Activated CD8-positive, alpha-beta T cell treated with anti-CD3 and anti-CD28 coated beads for 36 hours (primary cell): ENCODE results near the gene APOF. TPM values are rescaled to one million over a fixed set of nuclear protein-coding genes. Genes with fewer than 3 reads are reported as not detected.
"Not testable (repeated sequence)": the region's sequence is repeated elsewhere in the genome, so short reads cannot be mapped to it uniquely, and the experiment has no call there.

Experiments used
- ATAC-seq: fragments of 200-7000 bp; cut with Tn5 transposase; one replicate; pipeline ENCODE4 v1.10.0; 2021; ENCODE audit warnings: mild to moderate bottlenecking, moderate library complexity
- CTCF ChIA-PET: fragments of 350-600 bp; sonication (Branson Sonifier 250); formaldehyde crosslinking; loops from one replicate; lab custom pipeline; 2021; ENCODE audit warnings: antibody characterized with exemption; lab: Charles Lee
- POLR2A ChIA-PET: fragments of 350-600 bp; sonication (Branson Sonifier 250); formaldehyde crosslinking; loops from one replicate; lab custom pipeline; 2021; ENCODE audit warnings: antibody characterized with exemption; lab: Charles Lee
- DNase-seq: peaks from one replicate; pipeline ENCODE4 v3.0.0-alpha.2; 2020
- H3K27ac Mint-ChIP-seq: one replicate; pipeline ENCODE4 v1.8.0; 2021; ENCODE audit warnings: mild to moderate bottlenecking, mixed read lengths
- H3K27me3 Mint-ChIP-seq: one replicate; pipeline ENCODE4 v1.8.0; 2021; ENCODE audit warnings: mixed read lengths
- H3K36me3 Mint-ChIP-seq: one replicate; pipeline ENCODE4 v1.8.0; 2021; ENCODE audit warnings: low read depth, mixed read lengths
- H3K4me1 Mint-ChIP-seq: one replicate; pipeline ENCODE4 v1.8.0; 2021; ENCODE audit warnings: low read depth, mixed read lengths
- H3K4me3 Mint-ChIP-seq: one replicate; pipeline ENCODE4 v1.8.0; 2021; ENCODE audit warnings: mild to moderate bottlenecking, moderate library complexity, mixed read lengths
- H3K9me3 Mint-ChIP-seq: one replicate; pipeline ENCODE4 v1.8.0; 2021; ENCODE audit warnings: mixed read lengths
- CTCF ChIP-seq: fragments of 200-600 bp; IDR thresholded peaks from one replicate; pipeline ENCODE4 v1.8.0; 2022; ENCODE audit warnings: antibody characterized with exemption, mild to moderate bottlenecking
- intact Hi-C: fragments of 100-400 bp; cut with micrococcal nuclease; formaldehyde crosslinking; loops from one replicate; pipeline ENCODE4 v1.10.0; 2022
- total RNA-seq, 2 experiments: library from RNA; stranded (reverse); gene quantifications; one replicate each; pipeline ENCODE4 v1.2.3, GENCODE V29; 2021

Gene APOF
- total RNA-seq, 2 experiments from 2014 or later = not detected

GRCh38 chr12:56401125-56401524 lies 38.5 kb upstream of the APOF start:
- POLR2A ChIA-PET, H3K27ac Mint-ChIP-seq, H3K36me3 Mint-ChIP-seq, H3K4me1 Mint-ChIP-seq, H3K27me3 Mint-ChIP-seq, H3K4me3 Mint-ChIP-seq, intact Hi-C loops, CTCF ChIA-PET, DNase-seq, ATAC-seq: not testable (repeated sequence)
- peaks cover 16% of the 10 kb centered on the region for H3K9me3 Mint-ChIP-seq

- H3K36me3 Mint-ChIP-seq, POLR2A ChIA-PET, ATAC-seq, intact Hi-C loops, H3K4me1 Mint-ChIP-seq, CTCF ChIA-PET, DNase-seq, H3K27ac Mint-ChIP-seq, H3K27me3 Mint-ChIP-seq, H3K4me3 Mint-ChIP-seq: not testable (repeated sequence)
- H3K9me3 Mint-ChIP-seq = peaks cover 16% of the 10 kb centered on the region
Measured at GRCh38 chr12:56399466-56399865, 36.8 kb upstream of the APOF start.

- intact Hi-C loops = no loop called here
- Mint-ChIP-seq H3K27ac (no peak overlapping the region), H3K4me3 (no peak overlapping the region), H3K9me3 (peaks cover 16% of the 10 kb centered on the region), H3K4me1 (no peaks in the 10 kb centered on the region), H3K27me3 (no peaks in the 10 kb centered on the region), H3K36me3 (no peaks in the 10 kb centered on the region)
- no peak for ATAC-seq
- CTCF ChIA-PET = interaction anchor here (0.6 kb wide), 1 partner anchor 910 kb away, joined by 3 read pairs; no protein-coding TSS in a partner anchor
- no peak for DNase-seq
- POLR2A ChIA-PET = no interaction called here
- no peak for TF ChIP-seq CTCF
Measured at GRCh38 chr12:56398324-56398723, 35.7 kb upstream of the APOF start.

GRCh38 chr12:56392331-56392730 lies 29.7 kb upstream of the APOF start:
- Mint-ChIP-seq H3K4me3 (no peak overlapping the region), H3K9me3 (no peaks in the 10 kb centered on the region), H3K27ac (no peak overlapping the region), H3K36me3 (no peaks in the 10 kb centered on the region), H3K27me3 (no peaks in the 10 kb centered on the region), H3K4me1 (no peaks in the 10 kb centered on the region)
- TF ChIP-seq CTCF = no peak
- ChIA-PET CTCF (interaction anchor here (1.2 to 1.5 kb wide), 4 partner anchors 10 to 71 kb away, joined by 3 to 4 read pairs (median 4); partner anchors contain the start of gene STAT2), POLR2A (no interaction called here)
- DNase-seq (no peak), ATAC-seq (no peak)
- intact Hi-C loops = no loop called here

- ATAC-seq = no peak
- Mint-ChIP-seq H3K27me3 (no peaks in the 10 kb centered on the region), H3K4me3 (no peak overlapping the region), H3K9me3 (no peaks in the 10 kb centered on the region), H3K4me1 (no peaks in the 10 kb centered on the region), H3K36me3 (no peaks in the 10 kb centered on the region), H3K27ac (no peak overlapping the region)
- POLR2A ChIA-PET = no interaction called here
- CTCF ChIA-PET = interaction anchor here (1.2 to 1.5 kb wide), 3 partner anchors 9 to 56 kb away, joined by 3 to 4 read pairs (median 3); partner anchors contain the start of gene STAT2
- intact Hi-C loops = no loop called here
- no peak for TF ChIP-seq CTCF
- DNase-seq = no peak
Measured at GRCh38 chr12:56391721-56392120, 29.1 kb upstream of the APOF start.

GRCh38 chr12:56389412-56389811 lies 26.8 kb upstream of the APOF start:
- ChIA-PET CTCF (no interaction called here), POLR2A (interaction anchor here (0.6 kb wide), 1 partner anchor 296 kb away, joined by 3 read pairs; no protein-coding TSS in a partner anchor)
- H3K27ac Mint-ChIP-seq = no peak overlapping the region
- no peaks in the 10 kb centered on the region for H3K36me3 Mint-ChIP-seq
- H3K9me3 Mint-ChIP-seq = no peaks in the 10 kb centered on the region
- no peaks in the 10 kb centered on the region for H3K27me3 Mint-ChIP-seq
- H3K4me1 Mint-ChIP-seq = no peaks in the 10 kb centered on the region
- ATAC-seq = no peak
- DNase-seq = no peak
- no peak overlapping the region for H3K4me3 Mint-ChIP-seq
- no peak for TF ChIP-seq CTCF
- intact Hi-C loops = no loop called here
